GM12865 (cell line): Measurements from ENCODE around the gene ROBO3.

ENCODE experiments used
- DNase-seq: peaks from one replicate; pipeline ENCODE4 v3.0.0; 2010; ENCODE audit warnings: low read depth
- H3K4me3 ChIP-seq: 2 replicates; pipeline ENCODE4 v1.5.1; 2011; ENCODE audit warnings: mild to moderate bottlenecking, low read depth, low read length, control low read depth
- CTCF ChIP-seq: IDR thresholded peaks from 2 replicates; pipeline ENCODE4 v1.5.1; 2011; ENCODE audit warnings: low read length, control low read depth, low read depth, inconsistent platforms; ENCODE audit not compliant: insufficient read depth; ENCODE audit errors: missing control alignments

ROBO3 gene

GRCh38 chr11:124886978-124887666, 21.9 kb downstream of the ROBO3 start:
- DNase-seq, result no peak
- H3K4me3 ChIP-seq, result no peak overlapping the region
- no peak for TF ChIP-seq CTCF

- H3K4me3 ChIP-seq, result no peak overlapping the region
- DNase-seq, result no peak
- no peak for TF ChIP-seq CTCF
Observed at GRCh38 chr11:124887667-124888013, 22.4 kb downstream of the ROBO3 start.

GRCh38 chr11:124889191-124890091, 24.2 kb downstream of the ROBO3 start:
- H3K4me3 ChIP-seq, result no peak overlapping the region
- DNase-seq, result no peak
- no peak for TF ChIP-seq CTCF

- no peak for DNase-seq
- no peak for TF ChIP-seq CTCF
- H3K4me3 ChIP-seq, result no peak overlapping the region
Observed at GRCh38 chr11:124890151-124890550, 24.9 kb downstream of the ROBO3 start.

- DNase-seq, result no peak
- TF ChIP-seq CTCF, result no peak
- no peak overlapping the region for H3K4me3 ChIP-seq
Observed at GRCh38 chr11:124890683-124891372, 25.6 kb downstream of the ROBO3 start.

GRCh38 chr11:124891373-124891861, 26.2 kb downstream of the ROBO3 start:
- H3K4me3 ChIP-seq, result no peak overlapping the region
- no peak for TF ChIP-seq CTCF
- DNase-seq, result no peak
